ENCODE data around the gene TUBB4A. TPM values are rescaled to one million over a fixed set of nuclear protein-coding genes. Genes with fewer than 3 reads are reported as not detected.

Gene TUBB4A
- total and polyA plus RNA-seq, 9 of the 15 experiments (the other 6 are each of a cell fraction or from before 2014, with no cell fraction given), result 0.14 to 7.0 (median 0.75) TPM

GRCh38 chr19:6459262-6460098 is 42.6 kb downstream of the TUBB4A start, which contains the start of gene SLC25A23:
TSS of gene SLC25A23 (minus strand) at chr19:6459792. CDS start at chr19:6459628, 164 bp downstream.
- no TSS peak for BruUV-seq (replicated peaks)
- DNase-seq (ENCODE audit: extremely low read depth in 1 of 4, low spot score in 3 of 4) (peak; percentile 87 to 90 (median 88)), FAIRE-seq (peak; percentile 52), ATAC-seq (peak; percentile 81)
- ChIA-PET POLR2A (interaction anchor here (0.6 kb wide), 1 partner anchor 10 kb away, joined by 3 read pairs; no protein-coding TSS in a partner anchor), CTCF (ENCODE audit: low intra/inter-chr PET ratio) (no interaction called here)
- H3K4me3 ChIP-seq, result peak within 1 kb of the TSS; percentile 77
- H3K9me3 ChIP-seq (replicated peaks; ENCODE audit: control insufficient read depth, insufficient read depth, low read depth, low read length), result peaks cover 12% of the 10 kb centered on the region
- H3K27ac ChIP-seq (ENCODE audit: extremely low read depth, low read depth, low read length), result peak within 1 kb of the TSS; percentile 81
- H3K4me1 ChIP-seq (replicated peaks in 1 of 2; ENCODE audit: control insufficient read depth in 2 of 2, insufficient read depth in 2 of 2, low read length in 2 of 2), result peaks cover 18 to 35% of the 10 kb centered on the region in 2 experiments; a peak in 4 of 5 replicates
- H3K9ac ChIP-seq (ENCODE audit: insufficient read depth in 1 of 2, low read depth in 2 of 2, low read length in 2 of 2), result peak within 1 kb of the TSS; percentile 71 to 89
- H4K20me1 ChIP-seq (replicated peaks; ENCODE audit: control insufficient read depth, insufficient read depth, low read length), result no peaks in the 10 kb centered on the region
- intact Hi-C loops (cut with micrococcal nuclease) (no loop called here), in situ Hi-C loops (cut with MboI) (no loop called here)
- under 1% methylated on average over 29 of the region's 70 CpGs for WGBS (ENCODE audit: insufficient coverage, low coverage, missing lambda C conversion rate)
- peak within 1 kb of the TSS; percentile 96 for H2AFZ ChIP-seq (ENCODE audit: low read depth, low read length)
- H3K9me1 ChIP-seq (ENCODE audit: control insufficient read depth, insufficient read depth, low read length), result no peaks in the 10 kb centered on the region
- peaks cover 17% of the 10 kb centered on the region for H3K79me2 ChIP-seq (ENCODE audit: control insufficient read depth, insufficient read depth, low read length)
- H3K36me3 ChIP-seq (ENCODE audit: control insufficient read depth, insufficient read depth, low read length), result peaks cover 30% of the 10 kb centered on the region; the same call in 2 of the 3 replicates
- no peaks in the 10 kb centered on the region for H3K27me3 ChIP-seq (ENCODE audit: control insufficient read depth in 2 of 2, insufficient read depth in 2 of 2, low read length in 2 of 2)
- peak within 1 kb of the TSS; percentile 95 for H3K4me2 ChIP-seq (ENCODE audit: insufficient read depth, low read length)
- TF ChIP-seq EGR1 (conservative IDR thresholded peaks at IDR 0.05), result peak; percentile 67
- peak; percentile 74 for TF ChIP-seq GATAD2B (IDR thresholded peaks at IDR 0.05; ENCODE audit: borderline replicate concordance)
- 0 out of 2 replicates have a peak, but pooled peaks have one; percentile 61 for TF ChIP-seq OTX1 (CRISPR knock-in tag; IDR thresholded peaks at IDR 0.05)
- TF ChIP-seq TAF1 (IDR thresholded peaks at IDR 0.05; ENCODE audit: control insufficient read depth, extremely low read depth, insufficient read depth, low read length, severe bottlenecking), result peak; percentile 33
- peak; percentile 77 for TF ChIP-seq HNRNPLL (IDR thresholded peaks at IDR 0.05; ENCODE audit: low read depth, low read length, poor library complexity, severe bottlenecking)
- peak; percentile 31 to 63 for TF ChIP-seq E2F6 (IDR thresholded peaks at IDR 0.05; ENCODE audit: borderline replicate concordance in 1 of 2, extremely low read depth in 1 of 2, insufficient read depth in 1 of 2, insufficient read length in 1 of 2, low read depth in 1 of 2, low read length in 1 of 2, poor library complexity in 1 of 2, severe bottlenecking in 1 of 2)
- TF ChIP-seq ZNF232 (CRISPR knock-in tag; IDR thresholded peaks at IDR 0.05), result no peak
- no peak for TF ChIP-seq U2AF2 (optimal IDR thresholded peaks at IDR 0.05; ENCODE audit: low read depth, low read length)
- TF ChIP-seq CXXC5 (CRISPR knock-in tag; IDR thresholded peaks at IDR 0.05), result peak; percentile 67
- TF ChIP-seq CEBPG (CRISPR knock-in tag; IDR thresholded peaks at IDR 0.05), result no peak; the same call in 1 of the 2 replicates
- peak in 1 of 2 experiments; percentile 33; a peak in 1 of 4 replicates for TF ChIP-seq CEBPG (tag; conservative IDR thresholded peaks at IDR 0.05 in 1 of 2, IDR thresholded peaks at IDR 0.05 in 1 of 2)
- TF ChIP-seq FUS (optimal IDR thresholded peaks at IDR 0.05; ENCODE audit: low read depth, low read length), result no peak
- 0 out of 2 replicates have a peak, but pooled peaks have one; percentile 62 for TF ChIP-seq ZNF133 (CRISPR knock-in tag; IDR thresholded peaks at IDR 0.05)
- peak; percentile 57; the same call in 1 of the 2 replicates for TF ChIP-seq SMAD4 (CRISPR knock-in tag; conservative IDR thresholded peaks at IDR 0.05)
- TF ChIP-seq, protein P1, sequence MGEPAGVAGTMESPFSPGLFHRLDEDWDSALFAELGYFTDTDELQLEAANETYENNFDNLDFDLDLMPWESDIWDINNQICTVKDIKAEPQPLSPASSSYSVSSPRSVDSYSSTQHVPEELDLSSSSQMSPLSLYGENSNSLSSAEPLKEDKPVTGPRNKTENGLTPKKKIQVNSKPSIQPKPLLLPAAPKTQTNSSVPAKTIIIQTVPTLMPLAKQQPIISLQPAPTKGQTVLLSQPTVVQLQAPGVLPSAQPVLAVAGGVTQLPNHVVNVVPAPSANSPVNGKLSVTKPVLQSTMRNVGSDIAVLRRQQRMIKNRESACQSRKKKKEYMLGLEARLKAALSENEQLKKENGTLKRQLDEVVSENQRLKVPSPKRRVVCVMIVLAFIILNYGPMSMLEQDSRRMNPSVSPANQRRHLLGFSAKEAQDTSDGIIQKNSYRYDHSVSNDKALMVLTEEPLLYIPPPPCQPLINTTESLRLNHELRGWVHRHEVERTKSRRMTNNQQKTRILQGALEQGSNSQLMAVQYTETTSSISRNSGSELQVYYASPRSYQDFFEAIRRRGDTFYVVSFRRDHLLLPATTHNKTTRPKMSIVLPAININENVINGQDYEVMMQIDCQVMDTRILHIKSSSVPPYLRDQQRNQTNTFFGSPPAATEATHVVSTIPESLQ (CRISPR knock-in tag; IDR thresholded peaks at IDR 0.05), result 0 out of 2 replicates have a peak, but pooled peaks have one; percentile 1
- TF ChIP-seq NFIC (IDR thresholded peaks at IDR 0.05), result 0 out of 2 replicates have a peak, but pooled peaks have one; percentile 6
- TF ChIP-seq ZNF778 (CRISPR knock-in tag; IDR thresholded peaks at IDR 0.05), result no peak
- TF ChIP-seq BCOR (IDR thresholded peaks at IDR 0.05), result peak; percentile 99
- peak; percentile 40; the same call in 1 of the 2 replicates for TF ChIP-seq CC2D1A (IDR thresholded peaks at IDR 0.05)
